Mesangial cell (primary cell): ENCODE results near the gene OTUB1. TPM values are rescaled to one million over a fixed set of nuclear protein-coding genes. Genes with fewer than 3 reads are reported as not detected.

Experiments
- total RNA-seq: library from RNA; depleted of rRNA; stranded (reverse); fragments of >200 nt; gene quantifications from 2 replicates; pipeline ENCODE4 v1.2.3, GENCODE V29; 2015

OTUB1 gene
- total RNA-seq = 122 and 156 TPM in 2 replicates

GRCh38 chr11:63986156-63986931 is at the start of gene OTUB1:
Gene OTUB1, plus strand, starts transcription at chr11:63986438. Its CDS starts 19 bp downstream, at chr11:63986457.

GRCh38 chr11:63938479-63939396 is 47.5 kb upstream of the OTUB1 start, which contains the start of gene NAA40:
Gene NAA40, plus strand, starts transcription at chr11:63939002. Its CDS starts 95 bp downstream, at chr11:63939097.

GRCh38 chr11:63974259-63975143 is 11.7 kb upstream of the OTUB1 start, which contains the start of gene COX8A:
Gene COX8A, plus strand, starts transcription at chr11:63974620. Its CDS starts 61 bp downstream, at chr11:63974681.

GRCh38 chr11:64035576-64035975 is 49.3 kb downstream of the OTUB1 start, which contains the start of gene FLRT1:
Gene FLRT1, plus strand, starts transcription at chr11:64035931. Its CDS starts 80,337 bp downstream, at chr11:64116268.

Other genes with a start within 250 kb of the OTUB1 start
- 7.2 and 22.3 TPM in 2 replicates for gene ZFTA, start 217.7 kb upstream of the OTUB1 start, total RNA-seq
- gene SPINDOC, start 173.0 kb upstream of the OTUB1 start, total RNA-seq = 24.2 and 31.9 TPM in 2 replicates
- 23.6 and 26.4 TPM in 2 replicates for gene MARK2, start 147.3 kb upstream of the OTUB1 start, total RNA-seq
- 3.1 and 6.7 TPM in 2 replicates for gene RCOR2, start 69.3 kb upstream of the OTUB1 start, total RNA-seq
- 10.3 and 13.7 TPM in 2 replicates for gene NAA40, start 47.4 kb upstream of the OTUB1 start, total RNA-seq
- gene COX8A, start 11.8 kb upstream of the OTUB1 start, total RNA-seq = 816 and 1,119 TPM in 2 replicates
- gene FLRT1, start 49.5 kb downstream of the OTUB1 start, total RNA-seq = under 0.01 and 0.25 TPM in 2 replicates
- gene MACROD1, start 179.7 kb downstream of the OTUB1 start, total RNA-seq = 18.6 and 53.9 TPM in 2 replicates
- gene STIP1, start 199.7 kb downstream of the OTUB1 start, total RNA-seq = 92.3 and 253 TPM in 2 replicates
- 1.0 and 2.1 TPM in 2 replicates for gene FERMT3, start 220.3 kb downstream of the OTUB1 start, total RNA-seq
- 46.1 and 80.9 TPM in 2 replicates for gene TRPT1, start 239.7 kb downstream of the OTUB1 start, total RNA-seq
- 74.1 and 83.3 TPM in 2 replicates for gene NUDT22, start 239.8 kb downstream of the OTUB1 start, total RNA-seq
- gene DNAJC4, start 244.1 kb downstream of the OTUB1 start, total RNA-seq = 19.2 and 48.3 TPM in 2 replicates
- 49.4 and 99.0 TPM in 2 replicates for gene VEGFB, start 248.1 kb downstream of the OTUB1 start, total RNA-seq